Fibroblast of skin of left biceps (primary cell): ENCODE measurements around the gene PPFIA1.
A peak's percentile ranks its signal among the peaks of the same experiment; 100 is the strongest.
"Not testable (repeated sequence)": the region's sequence is repeated elsewhere in the genome, so short reads cannot be mapped to it uniquely, and the experiment has no call there.

Experiments used
- DNase-seq, 2 experiments: peaks; one replicate each; pipeline ENCODE4 v3.0.0-alpha.2; 2013; ENCODE audit warnings: low read depth in 2 of 2

The PPFIA1 gene

GRCh38 chr11:70251659-70252321 lies 18.7 kb upstream of the PPFIA1 start:
- DNase-seq = no peak

DNA sequence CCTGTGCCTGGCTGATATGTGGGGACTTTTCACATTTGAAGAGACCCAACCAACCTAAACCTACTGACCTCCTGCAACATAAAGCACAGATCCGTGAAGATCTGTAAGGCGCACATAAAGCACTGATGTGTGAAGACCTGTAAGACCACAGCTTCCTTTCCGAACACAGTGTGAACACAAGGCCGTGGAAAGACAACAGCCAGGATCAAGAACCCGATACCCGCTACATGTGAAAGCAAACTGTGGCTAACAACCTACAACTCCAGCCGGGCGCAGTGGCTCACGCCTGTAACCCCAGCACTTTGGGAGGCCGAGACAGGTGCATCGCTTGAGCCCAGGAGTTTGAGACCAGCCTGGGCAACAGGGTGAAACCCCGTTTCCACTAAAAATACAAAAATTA lies 17.6 kb upstream of the PPFIA1 start:
- no peak for DNase-seq

DNA sequence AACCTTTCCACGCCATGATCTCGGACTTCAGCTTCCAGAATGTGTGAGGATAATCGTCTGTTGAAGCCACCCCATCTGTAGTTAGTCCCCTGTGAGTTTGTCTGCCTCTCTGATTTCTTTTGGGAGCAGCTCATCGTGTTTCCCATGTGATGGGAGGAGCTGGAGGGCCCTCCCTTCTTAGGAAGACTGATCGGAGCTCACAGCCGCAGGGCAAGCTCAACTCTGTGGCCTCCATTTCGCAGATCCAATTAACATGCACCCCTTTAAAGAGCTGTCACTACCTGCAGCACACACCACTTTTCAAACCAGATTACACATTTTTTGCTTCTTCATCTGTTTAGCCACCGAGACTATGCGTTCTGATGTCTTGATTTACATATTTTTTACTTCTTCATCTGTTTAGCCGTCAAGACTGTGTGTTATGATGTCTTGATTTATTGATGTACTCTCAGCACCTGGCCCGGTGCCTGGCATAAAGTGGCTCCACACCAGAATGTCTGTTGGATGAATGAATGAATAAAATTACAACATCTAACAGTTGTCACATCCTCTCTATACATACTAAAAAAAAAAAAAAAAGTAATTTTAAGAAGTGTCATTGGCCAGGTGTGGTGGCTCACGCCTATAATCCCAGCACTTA lies 14.9 kb upstream of the PPFIA1 start:
- DNase-seq = no peak

DNA sequence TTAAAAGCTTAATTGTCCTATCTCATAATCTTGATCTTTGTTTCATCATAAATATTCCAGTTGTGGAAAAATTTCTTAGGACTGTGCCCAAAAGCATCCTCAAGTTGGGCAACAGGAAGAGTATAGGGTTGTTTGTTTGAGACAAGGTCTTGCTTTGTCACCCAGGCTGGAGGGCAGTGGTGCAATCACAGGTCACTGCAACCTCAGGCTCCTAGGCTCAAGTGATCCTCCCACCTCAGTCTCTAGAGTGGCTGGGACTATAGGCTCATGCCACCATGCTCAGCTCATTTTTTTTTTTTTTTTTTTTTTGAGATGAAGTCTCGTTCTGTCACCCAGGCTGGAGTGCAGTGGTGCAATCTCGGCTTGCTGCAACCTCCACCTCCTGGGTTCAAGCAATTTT lies 11.4 kb upstream of the PPFIA1 start:
- not testable (repeated sequence) for DNase-seq

DNA sequence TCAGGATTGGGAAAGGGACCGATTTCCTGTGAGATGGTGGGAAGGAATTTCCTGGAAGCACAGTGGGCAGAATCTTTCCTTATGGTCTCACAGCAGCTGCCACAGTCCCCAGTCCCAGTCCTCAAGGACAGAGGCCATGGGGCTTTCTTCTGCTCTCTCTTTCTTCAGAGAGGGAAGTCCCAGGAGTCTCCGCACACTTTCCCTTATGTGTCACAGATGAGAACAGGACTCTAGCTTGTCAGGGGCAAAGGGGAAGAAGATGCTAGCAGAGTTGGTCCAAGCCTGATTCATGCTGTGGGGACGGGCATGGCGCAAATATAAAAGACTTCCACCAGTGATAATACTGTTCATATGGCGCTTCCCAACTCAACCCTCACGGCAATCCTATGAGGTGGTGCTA lies 7.5 kb upstream of the PPFIA1 start:
- no peak for DNase-seq

DNA sequence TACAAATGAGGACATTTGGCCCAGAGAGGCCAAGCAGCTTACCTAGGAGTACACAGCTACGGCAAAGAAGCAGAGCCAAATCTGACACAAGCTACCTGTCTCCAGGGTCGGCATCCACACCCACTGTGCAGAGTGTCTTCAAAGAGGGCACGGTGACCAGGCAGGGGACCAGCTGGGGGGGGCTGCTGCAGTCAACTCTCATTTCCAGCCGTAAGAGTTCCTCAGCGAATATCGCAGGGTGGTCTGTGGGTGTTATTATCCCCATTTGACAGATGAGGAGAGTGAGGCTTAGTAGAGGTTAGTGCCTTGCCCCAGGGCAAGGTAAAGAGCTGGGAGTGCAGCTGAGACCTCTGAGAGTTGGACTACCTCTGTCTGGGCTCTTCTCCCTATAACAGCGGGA lies 7.1 kb upstream of the PPFIA1 start:
- no peak for DNase-seq

GRCh38 chr11:70265341-70265740 lies 5.1 kb upstream of the PPFIA1 start:
- DNase-seq = no peak

DNA sequence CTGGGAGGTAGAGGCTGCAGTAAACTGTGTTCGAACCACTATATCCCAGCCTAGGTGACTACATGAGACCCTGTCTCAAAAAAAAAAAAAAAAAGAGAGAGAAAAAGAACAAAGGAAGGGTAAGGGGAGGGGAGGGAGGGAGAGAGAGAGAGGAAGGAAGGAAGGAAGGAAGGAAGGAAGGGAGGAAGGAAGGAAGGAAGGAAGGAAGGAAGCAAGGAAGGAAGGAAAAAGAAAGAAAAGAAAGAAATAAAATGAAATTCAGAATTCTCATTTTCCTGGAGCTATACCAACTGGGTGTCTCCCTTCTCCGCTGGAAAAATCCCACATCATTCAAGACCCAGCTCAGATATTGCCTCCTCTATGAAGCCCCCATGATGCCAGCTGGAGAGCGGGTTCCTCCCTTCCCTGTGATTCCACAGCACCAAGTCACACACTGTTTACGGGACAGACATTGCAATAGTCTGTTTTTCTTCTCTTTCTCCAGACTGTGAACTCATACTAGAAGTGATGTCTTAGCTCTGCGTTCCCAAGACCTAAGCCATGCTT lies 3.0 kb upstream of the PPFIA1 start:
- DNase-seq = no peak

- DNase-seq = no peak
Measured at GRCh38 chr11:70268526-70268925, 2.0 kb upstream of the PPFIA1 start.

- peak in 1 of 2 experiments; percentile 12 for DNase-seq
Measured at GRCh38 chr11:70270877-70271648, 573 bp downstream of the PPFIA1 start.

DNA sequence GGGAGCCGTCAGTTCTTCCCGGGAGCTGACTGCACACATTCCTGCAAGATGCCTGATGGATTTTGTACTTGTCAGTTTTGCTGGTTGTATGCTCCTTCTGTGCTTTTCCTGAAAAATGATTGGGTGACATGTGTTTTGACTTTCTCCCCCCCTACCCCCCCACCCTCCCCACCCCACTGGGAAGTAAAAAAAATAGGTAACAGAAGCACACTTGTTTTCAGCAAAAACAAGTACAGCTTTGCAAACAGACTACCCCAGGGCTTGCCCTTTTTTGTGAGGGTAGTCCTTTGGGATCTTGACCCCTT lies 1.1 kb downstream of the PPFIA1 start:
- DNase-seq = no peak

- no peak for DNase-seq
Measured at GRCh38 chr11:70272009-70272408, 1.5 kb downstream of the PPFIA1 start.

GRCh38 chr11:70278994-70279393 lies 8.5 kb downstream of the PPFIA1 start:
- no peak for DNase-seq

DNA sequence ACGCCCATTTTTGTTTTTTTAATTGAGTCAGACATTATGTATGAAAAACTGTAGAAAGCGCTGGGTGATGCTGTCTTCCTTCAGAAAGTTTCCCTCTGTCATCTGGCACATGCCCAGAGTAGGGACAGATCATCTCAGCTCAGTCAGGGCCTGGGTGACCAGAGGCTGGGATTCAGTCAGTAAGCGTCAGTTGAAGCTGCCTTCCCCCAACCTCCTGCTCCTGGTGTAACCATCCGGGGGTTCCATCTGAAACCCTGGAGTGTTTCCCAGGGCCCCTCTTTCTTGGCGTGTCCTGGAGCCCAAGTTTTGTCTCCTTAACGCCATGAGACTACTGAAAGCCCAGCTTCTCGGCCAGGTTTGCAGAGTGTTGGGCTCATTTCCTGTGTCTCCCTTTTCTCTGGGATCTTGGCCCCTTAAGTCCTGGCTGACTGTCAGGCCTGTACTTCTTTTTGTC lies 10.7 kb downstream of the PPFIA1 start:
- DNase-seq = no peak

- no peak for DNase-seq
Measured at GRCh38 chr11:70282012-70282411, 11.5 kb downstream of the PPFIA1 start.

- DNase-seq = no peak
Measured at GRCh38 chr11:70288721-70289120, 18.2 kb downstream of the PPFIA1 start.

DNA sequence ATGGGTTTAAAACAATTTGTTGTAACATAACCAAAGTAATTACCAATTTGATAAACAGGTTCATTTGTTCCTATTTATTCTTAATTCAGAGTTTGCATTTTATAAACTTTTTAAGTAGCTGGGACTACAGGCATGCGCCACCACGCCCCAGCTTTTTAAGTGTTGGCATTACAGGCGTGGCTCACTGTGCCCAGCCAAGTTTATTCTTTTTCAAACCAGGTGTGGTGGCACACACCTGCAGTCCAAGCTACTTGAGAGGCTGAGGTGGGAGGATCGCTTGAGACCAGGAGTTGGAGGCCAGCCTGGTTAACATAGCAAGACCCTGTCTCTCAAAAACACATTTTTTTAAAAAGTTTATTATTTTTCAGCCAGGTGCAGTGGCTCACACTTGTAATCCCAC lies 19.1 kb downstream of the PPFIA1 start:
- no peak for DNase-seq

GRCh38 chr11:70290361-70291065 lies 20.0 kb downstream of the PPFIA1 start:
- DNase-seq = no peak

GRCh38 chr11:70292166-70292565 lies 21.7 kb downstream of the PPFIA1 start:
- no peak for DNase-seq

- DNase-seq = no peak
Measured at GRCh38 chr11:70292863-70293262, 22.4 kb downstream of the PPFIA1 start.

DNA sequence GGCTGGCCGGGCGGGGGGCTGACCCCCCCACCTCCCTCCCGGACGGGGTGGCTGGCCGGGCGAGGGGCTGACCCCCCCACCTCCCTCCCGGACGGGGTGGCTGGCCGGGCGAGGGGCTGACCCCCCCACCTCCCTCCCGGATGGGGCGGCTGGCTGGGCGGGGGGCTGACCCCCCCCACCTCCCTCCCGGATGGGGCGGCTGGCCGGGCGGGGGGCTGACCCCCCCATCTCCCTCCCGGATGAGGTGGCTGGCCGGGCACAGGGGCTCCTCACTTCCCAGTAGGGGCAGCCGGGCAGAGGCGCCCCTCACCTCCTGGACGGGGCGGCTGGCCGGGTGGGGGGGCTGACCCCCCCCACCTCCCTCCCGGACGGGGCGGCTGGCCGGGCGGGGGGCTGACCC lies 24.7 kb downstream of the PPFIA1 start:
- not testable (repeated sequence) for DNase-seq

DNA sequence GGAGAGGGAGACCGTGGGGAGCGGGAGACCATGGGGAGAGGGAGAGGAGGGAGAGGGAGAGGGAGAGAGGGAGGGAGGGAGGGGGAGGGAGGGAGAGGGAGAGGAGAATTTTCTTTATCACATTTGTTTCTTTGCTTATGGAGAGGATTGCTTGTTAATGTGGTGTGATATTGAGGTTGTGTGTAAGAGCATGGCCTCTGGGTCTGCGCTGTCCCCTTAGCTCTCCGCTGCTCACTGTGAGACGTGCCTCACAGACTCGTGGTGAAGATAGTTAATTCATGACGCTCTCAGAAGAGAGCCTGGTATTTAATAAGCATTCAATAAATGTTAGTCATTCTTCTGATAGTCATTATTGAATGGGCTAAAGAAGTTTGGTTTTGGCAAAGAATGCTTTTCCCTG lies 26.2 kb downstream of the PPFIA1 start:
- DNase-seq = no peak
